Measurements from ENCODE around the gene SCLY. TPM values are rescaled to one million over a fixed set of nuclear protein-coding genes. Genes with fewer than 3 reads are reported as not detected.

The SCLY gene
- polyA plus RNA-seq, 2 donors, result 6.3 to 6.6 TPM

GRCh38 chr2:238080518-238080917 lies 19.7 kb downstream of the SCLY start:
- 97 to 98% methylated on average over 15 of the region's 15 CpGs for WGBS, 2 donors
- no peaks in the 10 kb centered on the region for H3K4me1 ChIP-seq (ENCODE audit: control insufficient read depth in 2 of 2, insufficient read depth in 2 of 2, low read length in 1 of 2)
- H3K9me3 ChIP-seq (ENCODE audit: control insufficient read depth in 2 of 2, insufficient read depth in 1 of 2, low read depth in 1 of 2, low read length in 1 of 2), result no peaks in the 10 kb centered on the region
- no peaks in the 10 kb centered on the region for H3K27me3 ChIP-seq (ENCODE audit: control insufficient read depth in 1 of 2, insufficient read depth in 2 of 2, low read length in 2 of 2)
- H3K4me3 ChIP-seq (ENCODE audit: low read depth in 1 of 2, low read length in 2 of 2), result no peak overlapping the region
- H3K27ac ChIP-seq (ENCODE audit: low read depth in 2 of 2, low read length in 1 of 2), result no peak overlapping the region
- H3K36me3 ChIP-seq (ENCODE audit: control insufficient read depth in 2 of 2, insufficient read depth in 2 of 2, low read length in 1 of 2), result peaks cover 0 to 16% of the 10 kb centered on the region in 2 donors

DNA sequence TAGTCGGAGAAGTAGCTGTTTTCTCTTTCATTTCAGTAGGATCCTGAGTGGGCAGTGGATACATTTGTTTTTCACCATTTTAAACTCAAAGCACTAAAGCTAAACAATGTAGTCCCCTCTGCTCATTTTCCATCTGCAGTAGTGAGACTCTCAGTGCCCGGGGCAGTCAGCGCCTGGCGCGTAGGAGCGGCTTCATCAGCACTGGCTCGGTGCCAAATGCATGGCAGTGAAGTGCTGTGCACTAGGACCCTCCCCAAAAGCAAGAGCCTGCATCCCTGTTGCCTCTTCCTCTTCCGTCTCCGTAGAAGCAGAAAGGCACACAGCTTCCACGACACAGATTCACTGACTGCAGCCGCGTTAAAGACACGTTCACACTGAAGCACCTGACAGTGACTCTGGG lies 20.3 kb downstream of the SCLY start:
- Histone ChIP-seq H3K27ac (ENCODE audit: low read depth in 2 of 2, low read length in 1 of 2) (no peak overlapping the region), H3K9me3 (ENCODE audit: control insufficient read depth in 2 of 2, insufficient read depth in 1 of 2, low read depth in 1 of 2, low read length in 1 of 2) (no peaks in the 10 kb centered on the region), H3K27me3 (ENCODE audit: control insufficient read depth in 1 of 2, insufficient read depth in 2 of 2, low read length in 2 of 2) (no peaks in the 10 kb centered on the region), H3K4me1 (ENCODE audit: control insufficient read depth in 2 of 2, insufficient read depth in 2 of 2, low read length in 1 of 2) (no peaks in the 10 kb centered on the region), H3K4me3 (ENCODE audit: low read depth in 1 of 2, low read length in 2 of 2) (no peak overlapping the region), H3K36me3 (ENCODE audit: control insufficient read depth in 2 of 2, insufficient read depth in 2 of 2, low read length in 1 of 2) (peaks cover 0 to 16% of the 10 kb centered on the region in 2 donors)
- WGBS, 2 donors, result 94 to 95% methylated on average over 13 of the region's 13 CpGs

DNA sequence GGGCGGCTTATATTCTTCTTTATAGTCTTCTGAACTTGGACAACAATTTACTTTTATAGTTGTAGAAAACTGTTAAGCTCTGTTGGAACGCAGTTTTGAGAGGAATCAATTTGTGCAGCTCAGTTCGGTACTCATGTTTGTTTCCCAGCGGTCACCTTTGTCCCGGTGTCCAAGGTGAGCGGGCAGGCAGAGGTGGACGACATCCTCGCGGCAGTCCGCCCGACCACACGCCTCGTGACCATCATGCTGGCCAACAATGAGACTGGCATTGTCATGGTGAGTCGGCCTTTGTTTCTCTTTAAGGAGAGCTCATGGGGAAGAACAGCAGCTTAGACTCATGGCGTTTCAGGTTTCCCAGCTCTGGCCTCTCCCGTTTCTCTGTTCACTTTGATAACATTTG lies 20.8 kb downstream of the SCLY start:
- no peaks in the 10 kb centered on the region for H3K9me3 ChIP-seq (ENCODE audit: control insufficient read depth in 2 of 2, insufficient read depth in 1 of 2, low read depth in 1 of 2, low read length in 1 of 2)
- no peak overlapping the region for H3K27ac ChIP-seq (ENCODE audit: low read depth in 2 of 2, low read length in 1 of 2)
- no peaks in the 10 kb centered on the region for H3K27me3 ChIP-seq (ENCODE audit: control insufficient read depth in 1 of 2, insufficient read depth in 2 of 2, low read length in 2 of 2)
- no peaks in the 10 kb centered on the region for H3K4me1 ChIP-seq (ENCODE audit: control insufficient read depth in 2 of 2, insufficient read depth in 2 of 2, low read length in 1 of 2)
- WGBS, 2 donors, result 96 to 97% methylated on average over 16 of the region's 16 CpGs
- peaks cover 0 to 16% of the 10 kb centered on the region in 2 donors for H3K36me3 ChIP-seq (ENCODE audit: control insufficient read depth in 2 of 2, insufficient read depth in 2 of 2, low read length in 1 of 2)
- no peak overlapping the region for H3K4me3 ChIP-seq (ENCODE audit: low read depth in 1 of 2, low read length in 2 of 2)

DNA sequence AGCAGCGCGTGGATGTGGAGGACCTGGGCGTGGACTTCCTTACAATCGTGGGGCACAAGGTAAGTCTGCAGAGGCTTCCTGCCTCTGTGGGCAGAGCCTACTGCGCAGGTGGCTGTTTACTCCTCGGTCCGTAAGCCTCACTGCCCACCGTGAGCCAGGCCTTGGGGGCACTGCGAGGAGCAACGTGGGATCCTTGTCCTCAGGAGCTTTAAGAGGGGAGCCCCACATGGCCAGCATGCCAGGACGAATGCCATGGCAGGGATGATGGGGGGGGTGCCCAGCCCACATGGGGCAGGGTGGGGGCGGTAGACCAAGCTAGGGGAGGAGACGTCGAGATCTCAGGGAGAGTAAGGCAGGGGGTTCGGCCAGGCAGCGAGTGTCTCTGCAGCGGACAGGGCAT lies 21.4 kb downstream of the SCLY start:
- Histone ChIP-seq H3K36me3 (ENCODE audit: control insufficient read depth in 2 of 2, insufficient read depth in 2 of 2, low read length in 1 of 2) (peaks cover 0 to 16% of the 10 kb centered on the region in 2 donors), H3K27ac (ENCODE audit: low read depth in 2 of 2, low read length in 1 of 2) (no peak overlapping the region), H3K27me3 (ENCODE audit: control insufficient read depth in 1 of 2, insufficient read depth in 2 of 2, low read length in 2 of 2) (no peaks in the 10 kb centered on the region), H3K4me1 (ENCODE audit: control insufficient read depth in 2 of 2, insufficient read depth in 2 of 2, low read length in 1 of 2) (no peaks in the 10 kb centered on the region), H3K4me3 (ENCODE audit: low read depth in 1 of 2, low read length in 2 of 2) (no peak overlapping the region), H3K9me3 (ENCODE audit: control insufficient read depth in 2 of 2, insufficient read depth in 1 of 2, low read depth in 1 of 2, low read length in 1 of 2) (no peaks in the 10 kb centered on the region)
- 91 to 93% methylated on average over 17 of the region's 17 CpGs for WGBS, 2 donors

DNA sequence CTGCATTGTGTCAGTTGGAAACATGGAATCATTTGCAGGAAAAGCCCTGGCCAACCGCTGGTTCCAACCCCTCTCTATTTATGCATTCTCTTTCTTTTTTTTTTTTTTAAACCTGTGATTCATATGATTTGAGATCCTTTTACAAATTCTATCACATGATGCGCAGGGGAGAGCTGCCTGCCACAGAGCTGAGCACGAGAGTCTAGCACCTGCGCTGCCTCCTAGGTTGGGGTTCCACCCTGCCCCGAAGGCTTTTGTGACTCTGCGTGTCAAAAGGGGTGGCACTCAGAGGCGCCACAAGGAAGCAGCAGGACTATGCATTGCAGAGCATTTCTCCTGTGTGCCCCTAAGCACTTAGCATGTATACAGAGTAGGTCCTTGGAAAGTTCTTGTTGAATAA lies 22.0 kb downstream of the SCLY start:
- H3K9me3 ChIP-seq (ENCODE audit: control insufficient read depth in 2 of 2, insufficient read depth in 1 of 2, low read depth in 1 of 2, low read length in 1 of 2), result no peaks in the 10 kb centered on the region
- no peak overlapping the region for H3K27ac ChIP-seq (ENCODE audit: low read depth in 2 of 2, low read length in 1 of 2)
- no peak overlapping the region for H3K4me3 ChIP-seq (ENCODE audit: low read depth in 1 of 2, low read length in 2 of 2)
- H3K27me3 ChIP-seq (ENCODE audit: control insufficient read depth in 1 of 2, insufficient read depth in 2 of 2, low read length in 2 of 2), result no peaks in the 10 kb centered on the region
- H3K4me1 ChIP-seq (ENCODE audit: control insufficient read depth in 2 of 2, insufficient read depth in 2 of 2, low read length in 1 of 2), result no peaks in the 10 kb centered on the region
- H3K36me3 ChIP-seq (ENCODE audit: control insufficient read depth in 2 of 2, insufficient read depth in 2 of 2, low read length in 1 of 2), result peaks cover 0 to 16% of the 10 kb centered on the region in 2 donors
- WGBS, 2 donors, result 91 to 92% methylated on average over 7 of the region's 7 CpGs

DNA sequence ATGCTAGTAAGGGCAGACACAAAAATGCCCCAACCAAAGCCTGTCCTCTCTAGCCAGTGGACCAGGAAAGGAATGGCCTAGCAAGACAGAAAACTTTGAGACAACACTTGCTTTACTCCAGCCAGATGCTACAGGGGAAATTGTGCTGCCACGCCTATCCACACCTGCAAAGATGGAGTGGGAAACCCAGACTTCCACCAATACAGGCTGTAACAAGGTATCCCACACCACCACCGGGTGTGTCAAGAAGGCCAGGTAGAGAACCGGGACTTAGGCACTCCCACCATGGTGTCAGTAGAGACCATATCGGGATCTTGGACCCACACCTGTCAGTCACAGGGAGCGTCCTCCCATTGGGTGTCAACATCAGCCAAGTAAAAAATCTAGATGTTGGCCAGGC lies 23.1 kb downstream of the SCLY start:
- no peaks in the 10 kb centered on the region for H3K9me3 ChIP-seq (ENCODE audit: control insufficient read depth in 2 of 2, insufficient read depth in 1 of 2, low read depth in 1 of 2, low read length in 1 of 2)
- H3K4me3 ChIP-seq (ENCODE audit: low read depth in 1 of 2, low read length in 2 of 2), result no peak overlapping the region
- no peak overlapping the region for H3K27ac ChIP-seq (ENCODE audit: low read depth in 2 of 2, low read length in 1 of 2)
- peaks cover 0 to 16% of the 10 kb centered on the region in 2 donors for H3K36me3 ChIP-seq (ENCODE audit: control insufficient read depth in 2 of 2, insufficient read depth in 2 of 2, low read length in 1 of 2)
- H3K27me3 ChIP-seq (ENCODE audit: control insufficient read depth in 1 of 2, insufficient read depth in 2 of 2, low read length in 2 of 2), result no peaks in the 10 kb centered on the region
- H3K4me1 ChIP-seq (ENCODE audit: control insufficient read depth in 2 of 2, insufficient read depth in 2 of 2, low read length in 1 of 2), result no peaks in the 10 kb centered on the region
- 90 to 98% methylated on average over 5 of the region's 5 CpGs for WGBS, 2 donors

- WGBS, 2 donors, result 88 to 90% methylated on average over 7 of the region's 7 CpGs
- H3K27ac ChIP-seq (ENCODE audit: low read depth in 2 of 2, low read length in 1 of 2), result no peak overlapping the region
- peaks cover 0 to 16% of the 10 kb centered on the region in 2 donors for H3K36me3 ChIP-seq (ENCODE audit: control insufficient read depth in 2 of 2, insufficient read depth in 2 of 2, low read length in 1 of 2)
- no peaks in the 10 kb centered on the region for H3K4me1 ChIP-seq (ENCODE audit: control insufficient read depth in 2 of 2, insufficient read depth in 2 of 2, low read length in 1 of 2)
- H3K4me3 ChIP-seq (ENCODE audit: low read depth in 1 of 2, low read length in 2 of 2), result no peak overlapping the region
- no peaks in the 10 kb centered on the region for H3K9me3 ChIP-seq (ENCODE audit: control insufficient read depth in 2 of 2, insufficient read depth in 1 of 2, low read depth in 1 of 2, low read length in 1 of 2)
- H3K27me3 ChIP-seq (ENCODE audit: control insufficient read depth in 1 of 2, insufficient read depth in 2 of 2, low read length in 2 of 2), result no peaks in the 10 kb centered on the region
Observed at GRCh38 chr2:238084761-238085160, 24.0 kb downstream of the SCLY start.

DNA sequence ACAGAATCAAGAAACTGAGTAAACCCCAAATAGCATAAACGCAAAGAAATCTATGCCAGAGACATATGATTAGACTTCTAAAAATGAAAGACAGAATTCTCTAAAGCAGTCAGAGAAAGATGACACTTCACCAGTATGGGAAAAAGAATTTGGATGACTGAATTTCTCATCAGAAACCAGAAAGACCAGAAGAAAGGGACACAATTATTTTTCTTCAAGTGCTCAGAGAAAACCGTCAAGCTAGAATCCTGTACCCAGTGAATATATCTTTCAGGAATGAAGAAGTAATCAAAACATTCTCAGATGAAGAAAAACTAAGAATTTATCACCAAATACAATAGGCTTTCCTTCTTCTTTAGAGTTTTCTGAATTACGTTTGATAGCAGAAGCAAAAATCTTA lies 25.1 kb downstream of the SCLY start:
- Histone ChIP-seq H3K27ac (ENCODE audit: low read depth in 2 of 2, low read length in 1 of 2) (no peak overlapping the region), H3K27me3 (ENCODE audit: control insufficient read depth in 1 of 2, insufficient read depth in 2 of 2, low read length in 2 of 2) (no peaks in the 10 kb centered on the region), H3K9me3 (ENCODE audit: control insufficient read depth in 2 of 2, insufficient read depth in 1 of 2, low read depth in 1 of 2, low read length in 1 of 2) (no peaks in the 10 kb centered on the region), H3K4me1 (ENCODE audit: control insufficient read depth in 2 of 2, insufficient read depth in 2 of 2, low read length in 1 of 2) (no peaks in the 10 kb centered on the region), H3K4me3 (ENCODE audit: low read depth in 1 of 2, low read length in 2 of 2) (no peak overlapping the region), H3K36me3 (ENCODE audit: control insufficient read depth in 2 of 2, insufficient read depth in 2 of 2, low read length in 1 of 2) (peaks cover 0 to 16% of the 10 kb centered on the region in 2 donors)
- WGBS, 2 donors, result 92 to 96% methylated on average over 3 of the region's 3 CpGs

- WGBS, 2 donors, result 73 to 78% methylated on average over 2 of the region's 2 CpGs
- H3K4me1 ChIP-seq (ENCODE audit: control insufficient read depth in 2 of 2, insufficient read depth in 2 of 2, low read length in 1 of 2), result no peaks in the 10 kb centered on the region
- no peaks in the 10 kb centered on the region for H3K27me3 ChIP-seq (ENCODE audit: control insufficient read depth in 1 of 2, insufficient read depth in 2 of 2, low read length in 2 of 2)
- no peaks in the 10 kb centered on the region for H3K9me3 ChIP-seq (ENCODE audit: control insufficient read depth in 2 of 2, insufficient read depth in 1 of 2, low read depth in 1 of 2, low read length in 1 of 2)
- peaks cover 0 to 12% of the 10 kb centered on the region in 2 donors for H3K36me3 ChIP-seq (ENCODE audit: control insufficient read depth in 2 of 2, insufficient read depth in 2 of 2, low read length in 1 of 2)
- H3K27ac ChIP-seq (ENCODE audit: low read depth in 2 of 2, low read length in 1 of 2), result no peak overlapping the region
- H3K4me3 ChIP-seq (ENCODE audit: low read depth in 1 of 2, low read length in 2 of 2), result no peak overlapping the region
Observed at GRCh38 chr2:238087211-238087610, 26.4 kb downstream of the SCLY start.

- no peaks in the 10 kb centered on the region for H3K4me1 ChIP-seq (ENCODE audit: control insufficient read depth in 2 of 2, insufficient read depth in 2 of 2, low read length in 1 of 2)
- no peaks in the 10 kb centered on the region for H3K27me3 ChIP-seq (ENCODE audit: control insufficient read depth in 1 of 2, insufficient read depth in 2 of 2, low read length in 2 of 2)
- no peaks in the 10 kb centered on the region for H3K9me3 ChIP-seq (ENCODE audit: control insufficient read depth in 2 of 2, insufficient read depth in 1 of 2, low read depth in 1 of 2, low read length in 1 of 2)
- peaks cover 0 to 5% of the 10 kb centered on the region in 2 donors for H3K36me3 ChIP-seq (ENCODE audit: control insufficient read depth in 2 of 2, insufficient read depth in 2 of 2, low read length in 1 of 2)
- 88 to 91% methylated on average over 4 of the region's 4 CpGs for WGBS, 2 donors
- no peak overlapping the region for H3K27ac ChIP-seq (ENCODE audit: low read depth in 2 of 2, low read length in 1 of 2)
- no peak overlapping the region for H3K4me3 ChIP-seq (ENCODE audit: low read depth in 1 of 2, low read length in 2 of 2)
Observed at GRCh38 chr2:238090887-238091286, 30.1 kb downstream of the SCLY start.

Data from esophagus (tissue), 2 donors.